G401.6 (cell line): ENCODE data around the gene ARHGEF33.
A peak's percentile ranks its signal among the peaks of the same experiment; 100 is the strongest.
"Not testable (repeated sequence)": the region's sequence is repeated elsewhere in the genome, so short reads cannot be mapped to it uniquely, and the experiment has no call there.

Experiments
- FAIRE-seq: peaks from 2 replicates; lab custom pipeline; 2012; peaks lifted over from hg19 to GRCh38; lab: Jason Lieb, UNC

The ARHGEF33 gene

DNA sequence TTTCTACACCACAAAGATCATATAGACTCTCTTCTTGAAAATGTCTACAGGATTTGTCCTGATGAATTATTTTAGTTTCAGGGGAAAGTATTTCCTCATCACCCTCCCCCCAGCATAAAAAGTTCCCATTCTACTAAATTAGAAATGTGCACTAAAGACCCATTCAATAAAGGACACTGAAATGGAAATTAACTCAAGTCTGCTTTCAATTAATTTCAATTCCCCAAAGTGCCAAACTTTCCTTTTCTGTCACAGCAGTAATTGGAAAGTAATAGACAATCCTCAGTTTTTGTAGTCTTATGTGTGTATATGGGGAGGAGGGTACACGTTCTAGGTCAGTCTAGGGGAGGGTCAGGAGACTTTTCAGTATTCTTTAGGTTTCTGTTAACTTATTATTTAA lies 21.5 kb downstream of the ARHGEF33 start:
- no peak for FAIRE-seq

DNA sequence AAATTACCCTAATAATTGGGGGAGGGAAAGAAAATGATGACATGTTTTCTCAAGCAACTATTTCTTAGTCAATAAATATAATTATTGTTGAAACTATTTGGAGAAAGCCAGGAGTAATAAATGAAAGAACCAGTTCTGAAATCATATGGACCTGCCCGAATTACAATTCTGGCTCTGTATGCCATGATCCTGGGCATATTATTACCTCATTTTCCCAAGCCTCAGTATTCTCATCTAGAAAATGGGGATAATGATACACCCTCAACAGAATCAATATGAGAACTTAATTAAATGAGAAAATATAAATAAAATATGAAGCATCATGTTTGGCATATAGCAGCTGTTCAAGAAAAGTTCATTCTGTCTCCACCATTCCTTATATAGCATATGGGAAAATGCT lies 22.9 kb downstream of the ARHGEF33 start:
- FAIRE-seq, result no peak

DNA sequence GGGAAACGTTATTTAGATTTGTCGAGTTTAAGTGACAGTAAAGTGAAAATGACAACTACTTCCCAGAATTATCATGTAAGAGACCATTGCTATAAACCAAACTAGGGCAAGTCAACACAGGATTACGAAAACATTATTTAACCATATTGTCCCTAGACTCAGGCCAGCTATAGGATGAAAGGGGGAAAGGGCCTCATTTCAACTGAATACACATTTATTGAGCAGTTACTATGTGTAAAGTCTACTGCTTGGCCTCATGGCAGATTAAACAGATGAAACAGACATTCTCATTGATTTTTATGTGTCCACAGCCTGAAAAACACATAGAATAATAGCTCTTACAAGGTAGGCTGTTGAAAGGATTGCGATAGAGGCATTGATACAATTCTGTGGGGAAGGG lies 32.7 kb downstream of the ARHGEF33 start:
- FAIRE-seq, result no peak

DNA sequence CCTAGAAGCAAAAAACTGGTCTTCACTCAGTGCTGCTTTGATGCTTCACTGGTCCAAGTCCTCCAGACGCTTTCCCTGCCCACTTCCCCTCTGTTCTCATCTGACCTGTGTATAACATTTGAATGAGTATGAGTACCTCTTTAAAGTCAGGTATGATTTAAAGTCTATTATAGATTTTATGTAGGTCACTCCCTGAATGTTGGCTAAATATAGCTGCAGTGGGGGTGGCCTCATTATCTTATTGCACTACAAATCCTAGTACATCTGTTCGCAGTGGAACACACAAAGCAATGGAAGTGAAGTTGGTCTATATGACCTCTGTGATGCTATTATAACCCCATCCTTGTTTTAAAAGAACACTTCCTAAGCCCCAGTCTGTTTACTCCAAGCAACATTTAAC lies 33.2 kb downstream of the ARHGEF33 start:
- FAIRE-seq, result no peak

- no peak for FAIRE-seq
These were observed 36.3 kb downstream of the ARHGEF33 start for GRCh38 chr2:38925982-38926381.

- FAIRE-seq, result no peak
These were observed 40.9 kb downstream of the ARHGEF33 start for GRCh38 chr2:38930600-38930999.

- no peak for FAIRE-seq
These were observed 42.9 kb downstream of the ARHGEF33 start for GRCh38 chr2:38932586-38932985.

GRCh38 chr2:38933653-38934052 lies 44.0 kb downstream of the ARHGEF33 start:
- FAIRE-seq, result no peak

DNA sequence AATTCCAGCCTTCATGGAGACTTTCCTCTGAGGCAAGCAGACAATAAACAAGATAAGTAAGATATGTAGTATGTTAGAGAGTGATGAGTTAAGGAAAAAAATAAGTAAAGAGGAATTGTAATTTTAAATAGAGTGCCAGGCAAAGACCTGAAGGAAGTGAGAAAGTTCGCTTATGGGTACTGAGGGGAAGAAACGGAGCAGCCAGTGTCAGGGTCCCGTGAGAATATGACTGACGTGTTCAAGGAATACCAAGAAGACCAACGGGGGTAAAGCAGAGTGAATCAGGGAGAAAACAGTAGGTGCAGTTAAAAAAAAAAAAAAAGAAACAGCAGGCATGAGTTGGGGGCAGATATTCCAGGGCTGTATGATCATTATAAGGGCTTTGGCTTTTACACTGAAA lies 45.1 kb downstream of the ARHGEF33 start:
- FAIRE-seq, result no peak

GRCh38 chr2:38935568-38936172 lies 46.0 kb downstream of the ARHGEF33 start:
- no peak for FAIRE-seq

- FAIRE-seq, result not testable (repeated sequence)
These were observed 46.8 kb downstream of the ARHGEF33 start for GRCh38 chr2:38936516-38936915.

DNA sequence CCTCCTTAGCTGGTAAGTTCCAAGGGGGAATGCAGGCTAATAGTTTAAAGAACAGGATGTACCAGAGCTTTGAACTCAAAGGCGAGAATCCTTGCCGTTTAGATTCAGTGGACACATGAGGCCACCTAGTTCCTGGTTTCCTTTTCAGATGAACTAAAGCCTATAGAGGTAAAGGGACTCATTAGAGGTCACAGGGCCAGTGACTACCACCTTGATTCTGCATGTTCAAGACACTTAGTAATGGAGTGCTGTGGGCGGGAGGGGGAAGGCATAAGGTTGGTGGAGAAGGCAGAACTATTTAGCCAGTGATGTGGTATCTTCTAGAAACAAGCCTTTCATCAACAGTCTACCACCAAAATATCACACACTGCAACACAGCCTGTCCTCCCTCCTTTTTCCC lies 47.9 kb downstream of the ARHGEF33 start:
- FAIRE-seq, result no peak

- FAIRE-seq, result no peak
These were observed 51.1 kb downstream of the ARHGEF33 start for GRCh38 chr2:38940746-38941145.

DNA sequence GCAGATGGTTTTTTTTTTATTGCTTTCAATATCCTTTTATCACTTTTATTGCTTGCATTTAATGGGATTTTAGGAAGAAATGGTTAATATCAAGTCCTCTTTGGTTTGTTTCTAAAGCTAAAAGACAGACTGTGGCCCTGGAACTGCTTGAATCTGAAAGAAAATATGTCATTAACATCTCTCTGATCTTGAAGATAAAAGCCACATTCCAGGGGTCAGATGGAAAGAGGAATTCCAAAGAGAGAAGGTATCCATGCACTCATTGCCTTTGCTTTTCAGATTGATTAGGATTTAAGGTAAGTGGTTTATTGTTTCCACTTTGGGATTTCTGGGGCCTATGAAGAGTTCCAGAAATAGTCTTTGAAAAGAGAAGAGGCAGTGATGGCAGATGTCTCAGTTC lies 54.1 kb downstream of the ARHGEF33 start:
- FAIRE-seq, result no peak

DNA sequence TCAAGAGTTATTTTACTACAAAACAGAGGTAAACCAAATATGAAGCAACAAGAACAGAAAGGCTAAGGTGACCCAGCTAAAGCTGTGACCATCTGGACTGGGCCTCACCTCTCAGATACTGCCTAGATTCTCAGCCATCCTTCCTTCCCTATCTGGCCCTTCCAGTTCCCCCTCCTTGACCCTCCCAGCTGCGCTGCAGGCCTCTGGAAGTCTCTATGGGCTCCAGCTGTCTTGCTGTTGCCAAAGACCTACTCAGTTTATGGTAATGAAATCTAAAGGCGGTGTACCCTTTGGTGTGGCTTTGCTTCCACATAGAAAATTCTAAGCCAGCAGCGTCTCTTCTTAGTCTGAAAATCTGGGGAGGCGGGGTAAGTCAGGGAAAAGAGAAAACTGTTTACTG lies 55.7 kb downstream of the ARHGEF33 start:
- FAIRE-seq, result no peak

DNA sequence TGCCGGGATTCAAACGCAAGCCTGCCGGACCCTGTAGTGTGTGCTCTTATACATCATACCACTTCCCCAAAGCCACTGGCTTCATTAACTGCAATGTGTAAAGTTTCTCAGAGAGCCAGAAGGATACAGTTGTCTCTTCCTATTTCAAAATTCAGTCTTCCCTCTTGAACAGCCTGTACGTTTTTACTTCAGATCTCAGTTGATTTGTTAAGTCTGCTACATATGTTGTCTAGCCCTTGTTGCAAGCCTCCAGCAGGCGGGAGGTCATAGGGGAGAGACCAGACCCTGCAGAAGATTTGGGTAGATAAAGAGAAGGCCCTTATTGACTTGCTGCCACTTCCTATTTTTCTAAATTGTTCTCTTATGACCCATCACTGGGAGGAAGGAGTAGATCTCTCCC lies 56.2 kb downstream of the ARHGEF33 start:
- FAIRE-seq, result no peak

- FAIRE-seq, result peak; percentile 81
These were observed 57.9 kb downstream of the ARHGEF33 start for GRCh38 chr2:38947241-38948239.

GRCh38 chr2:38948387-38948882 lies 58.8 kb downstream of the ARHGEF33 start:
- FAIRE-seq, result no peak

DNA sequence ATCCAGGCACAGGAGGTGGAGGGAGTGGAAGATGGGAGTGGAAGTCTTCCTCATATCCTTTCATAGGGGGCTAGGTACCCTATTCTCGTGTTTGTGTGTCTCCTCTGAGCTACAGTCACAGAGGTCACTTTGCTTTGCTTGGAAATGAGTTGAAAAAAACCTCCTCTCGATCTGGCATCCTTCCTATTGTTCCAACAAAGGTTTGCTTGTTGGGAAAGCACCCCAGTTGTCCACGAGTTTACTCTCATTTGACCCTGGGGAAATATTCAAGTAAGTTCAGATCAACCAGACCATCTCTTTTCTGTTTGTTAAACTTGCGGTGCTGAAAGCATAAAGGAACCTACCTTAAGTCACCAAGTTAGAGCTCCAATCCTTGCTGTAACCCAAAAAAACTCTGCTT lies 59.3 kb downstream of the ARHGEF33 start:
- no peak for FAIRE-seq

DNA sequence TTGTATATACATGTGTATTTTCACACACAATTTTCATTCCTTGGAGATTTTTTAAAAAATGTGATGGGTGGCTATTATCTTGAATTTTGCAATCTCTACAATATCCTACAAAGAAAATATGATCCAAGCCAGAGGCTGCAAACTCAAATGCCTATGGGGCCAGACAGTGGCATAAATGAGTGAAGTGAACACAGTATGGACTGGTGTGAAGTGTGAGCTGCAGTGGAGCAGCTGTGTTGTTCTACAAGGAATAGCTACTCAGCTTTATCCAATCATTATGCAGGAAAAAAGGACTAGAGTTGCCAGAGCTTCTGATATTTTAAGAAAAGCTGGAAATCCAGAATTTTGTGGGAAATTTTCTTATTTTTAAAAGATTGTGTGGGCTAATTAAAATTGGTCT lies 62.1 kb downstream of the ARHGEF33 start:
- FAIRE-seq, result no peak

DNA sequence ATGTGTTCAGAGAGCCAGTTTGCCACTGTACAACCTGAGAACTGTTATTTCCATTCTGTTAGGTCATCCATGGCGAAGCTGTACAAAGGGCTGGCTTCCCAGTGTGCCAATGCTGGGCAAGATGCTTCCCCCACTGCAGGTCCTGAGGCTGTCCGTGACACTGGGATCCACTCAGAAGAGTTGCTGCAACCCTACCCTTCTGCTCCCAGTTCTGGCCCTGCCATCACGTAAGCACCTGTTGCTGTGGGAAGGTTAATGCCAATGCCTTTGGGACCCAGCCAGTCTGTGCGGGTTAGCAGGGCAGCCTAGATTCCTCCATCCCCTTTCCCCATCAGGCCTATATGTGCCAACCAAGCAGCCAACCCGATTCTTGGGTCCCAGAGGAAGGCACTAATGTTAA lies 68.3 kb downstream of the ARHGEF33 start:
- FAIRE-seq, result no peak

GRCh38 chr2:38959466-38959865 lies 69.8 kb downstream of the ARHGEF33 start:
- no peak for FAIRE-seq

DNA sequence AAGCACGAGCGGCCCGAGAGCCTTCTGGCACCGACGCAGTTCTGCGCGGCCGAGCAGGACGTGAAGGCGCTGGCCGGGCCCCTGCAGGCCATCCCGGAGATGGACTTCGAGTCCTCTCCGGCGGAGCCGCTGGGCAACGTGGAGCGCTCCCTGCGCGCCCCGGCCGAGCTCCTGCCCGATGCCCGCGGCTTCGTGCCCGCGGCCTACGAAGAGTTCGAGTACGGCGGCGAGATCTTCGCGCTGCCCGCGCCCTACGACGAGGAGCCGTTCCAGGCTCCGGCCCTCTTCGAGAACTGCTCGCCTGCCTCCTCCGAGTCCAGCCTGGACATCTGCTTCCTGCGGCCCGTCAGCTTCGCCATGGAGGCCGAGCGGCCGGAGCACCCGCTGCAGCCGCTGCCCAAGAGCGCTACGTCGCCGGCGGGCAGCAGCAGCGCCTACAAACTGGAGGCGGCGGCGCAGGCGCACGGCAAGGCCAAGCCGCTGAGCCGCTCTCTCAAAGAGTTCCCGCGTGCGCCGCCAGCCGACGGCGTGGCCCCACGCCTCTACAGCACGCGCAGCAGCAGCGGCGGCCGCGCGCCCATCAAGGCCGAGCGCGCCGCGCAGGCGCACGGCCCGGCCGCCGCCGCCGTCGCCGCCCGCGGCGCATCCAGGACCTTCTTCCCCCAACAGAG lies 70.4 kb downstream of the ARHGEF33 start:
- FAIRE-seq, result no peak
